PC-3 (cell line): ENCODE data around the gene PNLIP. TPM values are rescaled to one million over a fixed set of nuclear protein-coding genes. Genes with fewer than 3 reads are reported as not detected.

Experiments
- ATAC-seq: fragments of 200-7000 bp; cut with Tn5 transposase; 2 replicates; pipeline ENCODE4 v1.9.1; 2020; ENCODE audit warnings: mild to moderate bottlenecking, moderate library complexity
- BruUV-seq: library from RNA; stranded (reverse); fragments of 400-500 nt; replicated peaks from 2 replicates; lab custom pipeline; 2021; lab: Mats Ljungman, UMichigan
- CTCF ChIA-PET: fragments of 300-600 bp; sonication (Branson Sonifier 250); formaldehyde crosslinking; loops from one replicate; lab custom pipeline; 2022; ENCODE audit warnings: antibody characterized with exemption; lab: Charles Lee
- POLR2A ChIA-PET: fragments of 300-600 bp; sonication (Branson Sonifier 250); formaldehyde crosslinking; loops from one replicate; lab custom pipeline; 2022; ENCODE audit warnings: antibody characterized with exemption; ENCODE audit not compliant: unreplicated experiment; lab: Charles Lee
- DNase-seq: peaks from one replicate; pipeline ENCODE4 v3.0.0-alpha.2; 2015
- H2AFZ ChIP-seq: fragments of 300-600 bp; sonication (generic); 2 replicates; pipeline ENCODE4 v1.6.0; 2016; ENCODE audit warnings: antibody characterized with exemption, low read length
- H3F3A ChIP-seq: fragments of 300-600 bp; sonication (generic); one replicate; pipeline ENCODE4 v1.6.0; 2017; ENCODE audit warnings: antibody characterized with exemption, low read length, control low read depth, mild to moderate bottlenecking; ENCODE audit not compliant: unreplicated experiment
- H3K27ac ChIP-seq: fragments of 300-600 bp; sonication (generic); 2 replicates; pipeline ENCODE4 v1.5.1; 2016; ENCODE audit warnings: mild to moderate bottlenecking, low read length
- H3K27me3 ChIP-seq: fragments of 300-600 bp; sonication (generic); 2 replicates; pipeline ENCODE4 v1.6.1; 2016; ENCODE audit warnings: low read length, mixed read lengths
- H3K36me3 ChIP-seq: fragments of 300-600 bp; sonication (generic); 2 replicates; pipeline ENCODE4 v1.6.1; 2016; ENCODE audit warnings: low read depth, mixed run types, low read length, mixed read lengths
- H3K4me1 ChIP-seq: fragments of 300-600 bp; sonication (generic); 2 replicates; pipeline ENCODE4 v1.5.1; 2016; ENCODE audit warnings: low read length; ENCODE audit not compliant: insufficient read depth
- H3K4me2 ChIP-seq: fragments of 300-600 bp; sonication (generic); 2 replicates; pipeline ENCODE4 v1.6.0; 2016; ENCODE audit warnings: low read length
- H3K4me3 ChIP-seq: fragments of 300-600 bp; sonication (generic); 2 replicates; pipeline ENCODE4 v1.5.1; 2016; ENCODE audit warnings: mild to moderate bottlenecking, low read length, mixed read lengths
- H3K79me2 ChIP-seq: fragments of 300-600 bp; sonication (generic); 2 replicates; pipeline ENCODE4 v1.6.1; 2017; ENCODE audit warnings: low read length, mixed read lengths
- H3K9ac ChIP-seq: fragments of 300-600 bp; sonication (generic); 2 replicates; pipeline ENCODE4 v1.6.0; 2016; ENCODE audit warnings: mild to moderate bottlenecking, low read length
- H3K9me2 ChIP-seq: fragments of 300-600 bp; sonication (generic); replicated peaks from 2 replicates; pipeline ENCODE4 v1.6.1; 2016; ENCODE audit warnings: mixed run types, low read length, mixed read lengths
- H3K9me3 ChIP-seq: fragments of 300-600 bp; sonication (generic); 2 replicates; pipeline ENCODE4 v1.6.1; 2016; ENCODE audit warnings: low read length, mixed read lengths
- H4K20me1 ChIP-seq: fragments of 300-600 bp; sonication (generic); 2 replicates; pipeline ENCODE4 v1.6.1; 2016; ENCODE audit warnings: low read length, mixed read lengths
- CTCF ChIP-seq: fragments of 300-600 bp; sonication (generic); conservative IDR thresholded peaks from 2 replicates; pipeline ENCODE4 v1.5.1; 2017; ENCODE audit warnings: antibody characterized with exemption, low read depth, mild to moderate bottlenecking, low read length
- EZH2 ChIP-seq: fragments of 300-600 bp; sonication (generic); IDR thresholded peaks from one replicate; pipeline ENCODE4 v1.6.1; 2017; ENCODE audit warnings: antibody characterized with exemption, mild to moderate bottlenecking, low read length; ENCODE audit not compliant: unreplicated experiment
- EZH2phosphoT487 ChIP-seq: fragments of 300-600 bp; sonication (generic); IDR thresholded peaks from 2 replicates; pipeline ENCODE4 v1.6.1; 2018; ENCODE audit warnings: mild to moderate bottlenecking, antibody characterized with exemption, low read length, borderline replicate concordance
- intact Hi-C: fragments of 100-400 bp; cut with micrococcal nuclease; formaldehyde crosslinking; loops from 2 replicates; pipeline ENCODE4 v1.9.0; 2023
- total RNA-seq: library from RNA; depleted of rRNA; stranded (reverse); fragments of >200 nt; gene quantifications from 2 replicates; pipeline ENCODE4 v1.2.3, GENCODE V29; 2014

The PNLIP gene
- total RNA-seq, 1 experiment from 2014 or later, result not detected

- Histone ChIP-seq H3K4me2 (no peak overlapping the region), H3K27me3 (peaks cover 33% of the 10 kb centered on the region), H3K4me3 (no peak overlapping the region), H3K9ac (no peak overlapping the region), H3F3A (no peaks in the 10 kb centered on the region), H3K27ac (no peak overlapping the region), H3K4me1 (peaks cover 9% of the 10 kb centered on the region; the same call in 1 of the 2 replicates), H4K20me1 (no peaks in the 10 kb centered on the region), H3K79me2 (no peaks in the 10 kb centered on the region), H3K36me3 (no peaks in the 10 kb centered on the region), H3K9me2 (no peaks in the 10 kb centered on the region), H2AFZ (no peak overlapping the region), H3K9me3 (no peaks in the 10 kb centered on the region)
- DNase-seq, result no peak
- no TSS peak for BruUV-seq
- POLR2A ChIA-PET, result no interaction called here
- TF ChIP-seq CTCF, result no peak
- no peak for TF ChIP-seq EZH2
- no peak for TF ChIP-seq EZH2phosphoT487
- ATAC-seq, result no peak
- CTCF ChIA-PET, result no interaction called here
- intact Hi-C loops, result no loop called here
These were observed 3.6 kb upstream of the PNLIP start for GRCh38 chr10:116542007-116542677.

GRCh38 chr10:116545122-116545521, 609 bp upstream of the PNLIP start:
- ChIA-PET POLR2A (no interaction called here), CTCF (no interaction called here)
- no peaks in the 10 kb centered on the region for H3F3A ChIP-seq
- H3K27ac ChIP-seq, result no peak overlapping the region
- H4K20me1 ChIP-seq, result no peaks in the 10 kb centered on the region
- no peaks in the 10 kb centered on the region for H3K9me2 ChIP-seq
- H3K4me3 ChIP-seq, result no peak overlapping the region
- BruUV-seq, result no TSS peak
- intact Hi-C loops, result no loop called here
- H2AFZ ChIP-seq, result no peak overlapping the region
- no peaks in the 10 kb centered on the region for H3K36me3 ChIP-seq
- peaks cover 52% of the 10 kb centered on the region for H3K27me3 ChIP-seq
- TF ChIP-seq CTCF (no peak), EZH2 (no peak), EZH2phosphoT487 (no peak)
- H3K9ac ChIP-seq, result no peak overlapping the region
- DNase-seq, result no peak
- H3K9me3 ChIP-seq, result no peaks in the 10 kb centered on the region
- ATAC-seq, result no peak
- H3K4me2 ChIP-seq, result no peak overlapping the region
- H3K79me2 ChIP-seq, result no peaks in the 10 kb centered on the region
- H3K4me1 ChIP-seq, result no peaks in the 10 kb centered on the region

GRCh38 chr10:116548301-116548700, 2.6 kb downstream of the PNLIP start:
- no peaks in the 10 kb centered on the region for H3K36me3 ChIP-seq
- no peak overlapping the region for H3K27ac ChIP-seq
- H3K27me3 ChIP-seq, result peaks cover 56% of the 10 kb centered on the region
- no peak for TF ChIP-seq CTCF
- no peak for TF ChIP-seq EZH2phosphoT487
- no peaks in the 10 kb centered on the region for H3F3A ChIP-seq
- BruUV-seq, result no TSS peak
- intact Hi-C loops, result no loop called here
- ChIA-PET CTCF (no interaction called here), POLR2A (no interaction called here)
- H3K9ac ChIP-seq, result no peak overlapping the region
- H2AFZ ChIP-seq, result no peak overlapping the region
- H3K4me2 ChIP-seq, result no peak overlapping the region
- no peaks in the 10 kb centered on the region for H3K79me2 ChIP-seq
- ATAC-seq, result no peak
- no peak overlapping the region for H3K4me3 ChIP-seq
- no peaks in the 10 kb centered on the region for H3K9me2 ChIP-seq
- no peaks in the 10 kb centered on the region for H4K20me1 ChIP-seq
- no peak for DNase-seq
- H3K4me1 ChIP-seq, result no peaks in the 10 kb centered on the region
- H3K9me3 ChIP-seq, result no peaks in the 10 kb centered on the region
